Smooth muscle cell (in vitro differentiated cells): ENCODE results near the gene SETD1B. TPM values are rescaled to one million over a fixed set of nuclear protein-coding genes. Genes with fewer than 3 reads are reported as not detected.

ENCODE experiments used
- DNase-seq: peaks from one replicate; lab custom pipeline; 2025; ENCODE audit not compliant: unreplicated experiment; lab: John Stamatoyannopoulos, UW
- H2AFZ ChIP-seq: fragments of 200-600 bp; sonication (generic); 2 replicates; pipeline ENCODE4 v1.6.0; 2016; ENCODE audit warnings: antibody characterized with exemption, low read depth, mild to moderate bottlenecking
- H3F3A ChIP-seq: fragments of 200-600 bp; sonication (generic); 2 replicates; pipeline ENCODE4 v1.6.0; 2017; ENCODE audit warnings: antibody characterized with exemption, low read depth
- H3K27ac ChIP-seq: fragments of 200-600 bp; sonication (generic); 2 replicates; pipeline ENCODE4 v1.5.1; 2016; ENCODE audit warnings: low read depth, mild to moderate bottlenecking
- H3K27me3 ChIP-seq: fragments of 200-600 bp; sonication (generic); 2 replicates; pipeline ENCODE4 v1.6.1; 2016; ENCODE audit warnings: low read depth, mild to moderate bottlenecking
- H3K36me3 ChIP-seq: fragments of 200-600 bp; sonication (generic); 2 replicates; pipeline ENCODE4 v1.5.1; 2016; ENCODE audit warnings: low read depth
- H3K4me1 ChIP-seq: fragments of 200-600 bp; sonication (generic); 2 replicates; pipeline ENCODE4 v1.5.1; 2016; ENCODE audit warnings: low read depth
- H3K4me2 ChIP-seq: fragments of 200-600 bp; sonication (generic); 2 replicates; pipeline ENCODE4 v1.6.0; 2016; ENCODE audit warnings: mild to moderate bottlenecking
- H3K4me3 ChIP-seq: fragments of 200-600 bp; sonication (generic); 2 replicates; pipeline ENCODE4 v1.5.1; 2016; ENCODE audit warnings: mild to moderate bottlenecking
- H3K79me2 ChIP-seq: fragments of 200-600 bp; sonication (generic); 2 replicates; pipeline ENCODE4 v1.6.0; 2016; ENCODE audit warnings: low read depth, mild to moderate bottlenecking
- H3K9ac ChIP-seq: fragments of 200-600 bp; sonication (generic); 2 replicates; pipeline ENCODE4 v1.6.0; 2016; ENCODE audit warnings: low read depth
- H3K9me3 ChIP-seq: fragments of 200-600 bp; sonication (generic); replicated peaks from 2 replicates; pipeline ENCODE4 v1.5.1; 2016; ENCODE audit warnings: low read depth
- H4K20me1 ChIP-seq: fragments of 200-600 bp; sonication (generic); 2 replicates; pipeline ENCODE4 v1.6.0; 2016; ENCODE audit warnings: low read depth
- WGBS: methylation state at CpG from one replicate; pipeline ENCODE4 v1.1.7; 2016; ENCODE audit warnings: low lambda C conversion rate; 5-methylcytosine and 5-hydroxymethylcytosine counted together
- polyA plus RNA-seq: library from polyadenylated mRNA; unstranded; fragments of >200 nt; fragmentation: Nextera tagmentation; extraction: Ambion mirVana; gene quantifications from 2 replicates; pipeline ENCODE4 v1.2.1, GENCODE V29; 2016
- total RNA-seq: library from RNA; depleted of rRNA; stranded (reverse); fragments of >200 nt; gene quantifications from 2 replicates; pipeline ENCODE4 v1.2.3, GENCODE V29; 2014
- TF ChIP-seq, protein P1 (sequence below): fragments of 200-600 bp; sonication (generic); IDR thresholded peaks from 2 replicates; pipeline ENCODE4 v1.5.1; 2017; ENCODE audit warnings: borderline replicate concordance, mild to moderate bottlenecking, antibody characterized with exemption; ENCODE audit not compliant: insufficient read depth, poor library complexity, severe bottlenecking

Gene SETD1B
- total and polyA plus RNA-seq, 2 experiments from 2014 or later, result 1.9 to 4.2 TPM

DNA sequence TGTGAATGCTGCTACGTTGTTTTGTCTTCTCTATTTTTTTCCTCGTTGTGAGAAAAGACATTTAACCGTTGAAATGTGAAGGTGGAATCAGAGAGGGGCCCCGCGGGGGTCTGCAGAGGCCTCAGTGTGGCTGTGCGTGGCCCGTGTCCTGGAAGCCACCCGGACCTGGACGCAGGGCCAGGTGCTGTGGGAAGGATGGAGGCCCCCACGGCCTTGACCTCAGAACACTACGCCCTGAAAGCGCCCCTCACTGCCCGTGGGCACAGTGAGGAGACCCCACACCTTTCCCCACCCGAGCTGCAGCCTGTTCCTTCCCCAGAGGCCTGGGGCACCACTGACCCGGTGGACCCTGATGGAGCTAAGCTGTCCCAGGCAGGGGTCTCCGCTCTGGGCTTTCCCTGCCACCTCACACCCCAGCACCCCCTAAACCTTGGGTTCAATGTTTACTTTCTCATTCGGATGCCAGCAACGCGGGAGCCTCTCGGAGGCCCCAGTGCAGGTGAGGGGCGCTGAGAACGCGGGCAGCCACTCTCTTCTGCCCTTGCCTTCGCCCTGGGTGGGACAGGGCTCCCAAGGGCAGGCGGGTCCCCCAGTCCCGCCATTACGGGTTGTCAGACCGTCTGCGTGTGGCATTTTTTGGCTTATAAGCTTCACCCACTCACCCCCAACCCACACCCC is 26.9 kb downstream of the SETD1B start:
- DNase-seq, result no peak
- TF ChIP-seq, protein P1, sequence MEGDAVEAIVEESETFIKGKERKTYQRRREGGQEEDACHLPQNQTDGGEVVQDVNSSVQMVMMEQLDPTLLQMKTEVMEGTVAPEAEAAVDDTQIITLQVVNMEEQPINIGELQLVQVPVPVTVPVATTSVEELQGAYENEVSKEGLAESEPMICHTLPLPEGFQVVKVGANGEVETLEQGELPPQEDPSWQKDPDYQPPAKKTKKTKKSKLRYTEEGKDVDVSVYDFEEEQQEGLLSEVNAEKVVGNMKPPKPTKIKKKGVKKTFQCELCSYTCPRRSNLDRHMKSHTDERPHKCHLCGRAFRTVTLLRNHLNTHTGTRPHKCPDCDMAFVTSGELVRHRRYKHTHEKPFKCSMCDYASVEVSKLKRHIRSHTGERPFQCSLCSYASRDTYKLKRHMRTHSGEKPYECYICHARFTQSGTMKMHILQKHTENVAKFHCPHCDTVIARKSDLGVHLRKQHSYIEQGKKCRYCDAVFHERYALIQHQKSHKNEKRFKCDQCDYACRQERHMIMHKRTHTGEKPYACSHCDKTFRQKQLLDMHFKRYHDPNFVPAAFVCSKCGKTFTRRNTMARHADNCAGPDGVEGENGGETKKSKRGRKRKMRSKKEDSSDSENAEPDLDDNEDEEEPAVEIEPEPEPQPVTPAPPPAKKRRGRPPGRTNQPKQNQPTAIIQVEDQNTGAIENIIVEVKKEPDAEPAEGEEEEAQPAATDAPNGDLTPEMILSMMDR, result no peak
- H3K4me1 ChIP-seq, result no peaks in the 10 kb centered on the region
- H4K20me1 ChIP-seq, result peaks cover 13% of the 10 kb centered on the region
- no peaks in the 10 kb centered on the region for H3F3A ChIP-seq
- H2AFZ ChIP-seq, result no peak overlapping the region
- no peak overlapping the region for H3K27ac ChIP-seq
- H3K27me3 ChIP-seq, result no peaks in the 10 kb centered on the region
- H3K9me3 ChIP-seq, result no peaks in the 10 kb centered on the region
- H3K9ac ChIP-seq, result no peak overlapping the region
- WGBS, result 99% methylated on average over 29 of the region's 29 CpGs
- no peak overlapping the region for H3K4me3 ChIP-seq
- no peak overlapping the region for H3K4me2 ChIP-seq
- no peaks in the 10 kb centered on the region for H3K79me2 ChIP-seq
- no peaks in the 10 kb centered on the region for H3K36me3 ChIP-seq

DNA sequence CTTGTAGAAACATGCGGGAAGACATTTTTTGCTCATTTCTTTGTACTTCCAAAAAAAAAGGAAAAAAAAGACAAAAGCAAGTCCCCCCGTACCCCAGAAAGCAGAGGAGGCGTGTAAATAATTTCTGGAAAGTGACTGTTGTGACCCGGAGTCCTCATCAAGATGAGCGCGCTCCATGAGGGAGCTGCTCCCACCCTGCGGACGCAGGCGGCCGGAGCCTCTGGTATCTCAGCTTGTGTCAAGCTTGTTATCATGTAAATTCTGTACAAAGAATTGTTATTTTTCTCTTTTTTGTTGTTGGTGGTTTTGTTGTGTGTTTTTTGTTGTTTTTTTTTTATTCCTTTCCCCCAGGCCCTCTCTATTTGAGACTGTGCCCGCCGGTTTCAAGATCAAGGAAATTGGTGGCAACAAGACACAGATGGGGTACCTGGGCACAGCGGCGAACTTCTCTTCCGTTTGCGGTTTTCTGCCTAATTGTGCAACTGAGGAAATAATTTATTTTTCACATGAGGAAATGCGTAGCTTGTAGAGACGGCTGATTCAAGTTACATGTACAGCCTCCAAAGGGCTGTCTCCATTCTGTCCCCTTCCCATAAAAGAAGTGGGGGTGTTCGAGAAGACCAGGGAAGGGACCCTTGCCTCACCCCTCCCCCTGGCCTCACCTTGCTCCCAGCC is 27.9 kb downstream of the SETD1B start:
- Histone ChIP-seq H2AFZ (no peak overlapping the region), H3K79me2 (no peaks in the 10 kb centered on the region), H3K9ac (no peak overlapping the region), H3K9me3 (no peaks in the 10 kb centered on the region), H3K36me3 (no peaks in the 10 kb centered on the region), H3K4me3 (no peak overlapping the region), H3K27me3 (no peaks in the 10 kb centered on the region), H3F3A (no peaks in the 10 kb centered on the region), H4K20me1 (peaks cover 13% of the 10 kb centered on the region), H3K4me2 (no peak overlapping the region), H3K4me1 (no peaks in the 10 kb centered on the region), H3K27ac (no peak overlapping the region)
- no peak for DNase-seq
- 97% methylated on average over 19 of the region's 19 CpGs for WGBS
- TF ChIP-seq, protein P1, result no peak

DNA sequence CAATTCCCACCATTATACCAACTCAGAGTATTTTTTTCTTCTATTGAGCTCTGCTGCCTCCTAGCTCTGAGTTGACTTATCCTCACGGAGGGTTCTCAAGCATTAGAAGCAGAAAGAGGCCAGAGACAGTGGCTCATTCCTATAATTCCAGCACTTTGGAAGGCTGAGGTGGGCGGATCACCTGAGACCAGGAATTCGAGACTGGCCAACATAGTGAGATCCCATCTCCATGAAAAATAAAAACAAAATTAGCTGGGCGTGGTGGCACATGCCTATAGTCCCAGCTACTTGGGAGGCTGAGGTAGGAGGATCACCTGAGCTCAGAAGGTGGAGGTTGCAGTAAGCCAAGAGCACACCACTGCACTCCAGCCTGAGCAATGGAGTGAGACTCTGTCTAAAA is 33.9 kb downstream of the SETD1B start:
- DNase-seq, result no peak
- 79% methylated on average over 4 of the region's 4 CpGs for WGBS

More for the DNA sequence above, 33.9 kb downstream of the SETD1B start:
- Histone ChIP-seq H3K79me2 (no peaks in the 10 kb centered on the region), H3K4me2 (no peak overlapping the region), H3K27me3 (no peaks in the 10 kb centered on the region), H4K20me1 (no peaks in the 10 kb centered on the region), H3K9me3 (no peaks in the 10 kb centered on the region), H3F3A (no peaks in the 10 kb centered on the region), H3K27ac (no peak overlapping the region), H3K4me1 (no peaks in the 10 kb centered on the region), H3K4me3 (no peak overlapping the region), H3K9ac (no peak overlapping the region), H3K36me3 (no peaks in the 10 kb centered on the region), H2AFZ (no peak overlapping the region)
- TF ChIP-seq, protein P1, result no peak
